RWPE2 (cell line): ENCODE results near the gene TLE5.

Source experiments
- ATAC-seq: fragments of 200-7000 bp; cut with Tn5 transposase; 3 replicates; pipeline ENCODE4 v1.9.1; 2021; ENCODE audit warnings: low read depth
- DNase-seq: peaks from one replicate; pipeline ENCODE4 v3.0.0-alpha.2; 2020; ENCODE audit warnings: low spot score
- H3K27ac ChIP-seq: fragments of 450-650 bp; 2 replicates; pipeline ENCODE4 v1.5.1; 2017; ENCODE audit warnings: mild to moderate bottlenecking; ENCODE audit not compliant: poor library complexity, severe bottlenecking
- H3K27me3 ChIP-seq: fragments of 250-450 bp; sonication (Bioruptor Pico); 2 replicates; pipeline ENCODE4 v1.5.1; 2021; ENCODE audit warnings: mild to moderate bottlenecking, moderate library complexity; ENCODE audit not compliant: insufficient read depth, poor library complexity, severe bottlenecking
- H3K36me3 ChIP-seq: fragments of 250-450 bp; sonication (Bioruptor Pico); 2 replicates; pipeline ENCODE4 v1.5.1; 2020; ENCODE audit warnings: low read depth, mild to moderate bottlenecking, moderate library complexity
- H3K4me1 ChIP-seq: fragments of 250-450 bp; sonication (Bioruptor Pico); 2 replicates; pipeline ENCODE4 v1.5.1; 2021; ENCODE audit warnings: mild to moderate bottlenecking, moderate library complexity; ENCODE audit not compliant: insufficient read depth, poor library complexity, severe bottlenecking
- H3K4me3 ChIP-seq: fragments of 250-450 bp; sonication (Bioruptor Pico); 2 replicates; pipeline ENCODE4 v1.5.1; 2021; ENCODE audit warnings: mild to moderate bottlenecking, moderate library complexity; ENCODE audit not compliant: severe bottlenecking
- H3K9me3 ChIP-seq: fragments of 250-450 bp; sonication (Bioruptor Pico); 2 replicates; pipeline ENCODE4 v1.5.1; 2021; ENCODE audit warnings: mild to moderate bottlenecking, moderate library complexity; ENCODE audit not compliant: severe bottlenecking
- CTCF ChIP-seq: fragments of 450-650 bp; IDR thresholded peaks from one replicate; pipeline ENCODE4 v1.5.1; 2017; ENCODE audit warnings: mild to moderate bottlenecking, moderate library complexity; ENCODE audit not compliant: poor library complexity, severe bottlenecking

The TLE5 gene

GRCh38 chr19:3066482-3067049 lies 4.3 kb upstream of the TLE5 start:
- H3K4me3 ChIP-seq = no peak overlapping the region
- no peaks in the 10 kb centered on the region for H3K27me3 ChIP-seq
- no peak for DNase-seq
- no peaks in the 10 kb centered on the region for H3K4me1 ChIP-seq
- no peak for TF ChIP-seq CTCF
- no peak overlapping the region for H3K27ac ChIP-seq
- no peak for ATAC-seq
- H3K36me3 ChIP-seq = no peaks in the 10 kb centered on the region
- H3K9me3 ChIP-seq = no peaks in the 10 kb centered on the region

GRCh38 chr19:3065675-3066357 lies 3.5 kb upstream of the TLE5 start:
- H3K4me3 ChIP-seq = no peak overlapping the region
- ATAC-seq (no peak), DNase-seq (no peak)
- no peaks in the 10 kb centered on the region for H3K9me3 ChIP-seq
- no peak for TF ChIP-seq CTCF
- H3K4me1 ChIP-seq = no peaks in the 10 kb centered on the region
- peaks cover 2% of the 10 kb centered on the region for H3K36me3 ChIP-seq
- H3K27ac ChIP-seq = no peak overlapping the region
- H3K27me3 ChIP-seq = no peaks in the 10 kb centered on the region

GRCh38 chr19:3064011-3064330 lies 1.7 kb upstream of the TLE5 start:
- no peak for TF ChIP-seq CTCF
- Histone ChIP-seq H3K4me1 (no peaks in the 10 kb centered on the region), H3K4me3 (no peak overlapping the region), H3K9me3 (no peaks in the 10 kb centered on the region), H3K27ac (no peak overlapping the region), H3K27me3 (no peaks in the 10 kb centered on the region), H3K36me3 (peaks cover 21% of the 10 kb centered on the region)
- ATAC-seq (no peak), DNase-seq (no peak)

- Histone ChIP-seq H3K27ac (peak overlapping the region; percentile 91), H3K27me3 (no peaks in the 10 kb centered on the region), H3K9me3 (no peaks in the 10 kb centered on the region), H3K4me3 (peak overlapping the region; percentile 88), H3K4me1 (peaks cover 16% of the 10 kb centered on the region), H3K36me3 (peaks cover 45% of the 10 kb centered on the region)
- no peak for DNase-seq
- TF ChIP-seq CTCF = peak; percentile 34
- ATAC-seq = peak; percentile 26
Observed at GRCh38 chr19:3061182-3062161, 823 bp downstream of the TLE5 start.

- H3K4me1 ChIP-seq = peaks cover 20% of the 10 kb centered on the region
- no peaks in the 10 kb centered on the region for H3K27me3 ChIP-seq
- TF ChIP-seq CTCF = no peak
- H3K27ac ChIP-seq = peak overlapping the region; percentile 91
- DNase-seq (no peak), ATAC-seq (no peak)
- peaks cover 46% of the 10 kb centered on the region for H3K36me3 ChIP-seq
- peak overlapping the region; percentile 88 for H3K4me3 ChIP-seq
- H3K9me3 ChIP-seq = no peaks in the 10 kb centered on the region
Observed at GRCh38 chr19:3060857-3061181, 1.5 kb downstream of the TLE5 start.
